NB4 (cell line): ENCODE results near the gene LRMDA.

ENCODE experiments used
- DNase-seq: peaks from one replicate; pipeline ENCODE4 v3.0.0; 2010; ENCODE audit warnings: low read depth
- H3K4me3 ChIP-seq: one replicate; pipeline ENCODE4 v1.5.1; 2011; ENCODE audit warnings: mild to moderate bottlenecking, low read depth, low read length, moderate library complexity
- CTCF ChIP-seq: IDR thresholded peaks from one replicate; pipeline ENCODE4 v1.5.1; 2012; ENCODE audit warnings: low read depth, low read length
- MAX ChIP-seq: IDR thresholded peaks from 2 replicates; pipeline ENCODE4 v1.6.1; 2011; ENCODE audit warnings: low read depth, low read length
- MYC ChIP-seq: IDR thresholded peaks from 2 replicates; pipeline ENCODE4 v1.6.1; 2011; ENCODE audit warnings: low read depth, low read length
- POLR2A ChIP-seq: IDR thresholded peaks from 2 replicates; pipeline ENCODE4 v1.6.1; 2011; ENCODE audit warnings: mild to moderate bottlenecking; ENCODE audit not compliant: insufficient read length; ENCODE audit errors: extremely low read depth

The LRMDA gene

GRCh38 chr10:76023007-76023406 lies 591.6 kb downstream of the LRMDA start:
- no peak for TF ChIP-seq MYC
- no peak for TF ChIP-seq POLR2A
- no peak for TF ChIP-seq MAX
- no peak for TF ChIP-seq CTCF
- no peak for DNase-seq
- H3K4me3 ChIP-seq = no peak overlapping the region

GRCh38 chr10:76024460-76025123 lies 593.2 kb downstream of the LRMDA start:
- H3K4me3 ChIP-seq = no peak overlapping the region
- TF ChIP-seq MAX (no peak), CTCF (no peak), MYC (no peak), POLR2A (no peak)
- DNase-seq = no peak

- TF ChIP-seq MAX (no peak), CTCF (no peak), MYC (no peak), POLR2A (no peak)
- DNase-seq = no peak
- no peak overlapping the region for H3K4me3 ChIP-seq
These were observed 593.7 kb downstream of the LRMDA start for GRCh38 chr10:76025124-76025477.

- no peak for DNase-seq
- no peak for TF ChIP-seq MYC
- TF ChIP-seq MAX = no peak
- no peak for TF ChIP-seq CTCF
- no peak for TF ChIP-seq POLR2A
- H3K4me3 ChIP-seq = no peak overlapping the region
These were observed 594.9 kb downstream of the LRMDA start for GRCh38 chr10:76026176-76026771.

GRCh38 chr10:76026905-76027304 lies 595.5 kb downstream of the LRMDA start:
- H3K4me3 ChIP-seq = no peak overlapping the region
- no peak for TF ChIP-seq POLR2A
- no peak for DNase-seq

GRCh38 chr10:76029782-76030181 lies 598.4 kb downstream of the LRMDA start:
- TF ChIP-seq MYC (no peak), CTCF (no peak), POLR2A (no peak), MAX (no peak)
- no peak overlapping the region for H3K4me3 ChIP-seq
- no peak for DNase-seq
